Activated B cell treated with CpG ODN at 0.5 μM for 24 hours (primary cell): ENCODE data around the gene SYT5. TPM values are rescaled to one million over a fixed set of nuclear protein-coding genes. Genes with fewer than 3 reads are reported as not detected.
"Not testable (repeated sequence)": the region's sequence is repeated elsewhere in the genome, so short reads cannot be mapped to it uniquely, and the experiment has no call there.

ENCODE experiments used
- ATAC-seq: fragments of 200-7000 bp; cut with Tn5 transposase; one replicate; pipeline ENCODE4 v1.10.0; 2021; ENCODE audit warnings: low read depth, mild to moderate bottlenecking, moderate library complexity
- CTCF ChIA-PET: fragments of 350-600 bp; sonication (Branson Sonifier 250); formaldehyde crosslinking; loops from one replicate; lab custom pipeline; 2021; ENCODE audit warnings: antibody characterized with exemption; lab: Charles Lee
- POLR2A ChIA-PET: fragments of 350-600 bp; sonication (Branson Sonifier 250); formaldehyde crosslinking; loops from one replicate; lab custom pipeline; 2021; ENCODE audit warnings: antibody characterized with exemption; lab: Charles Lee
- DNase-seq: peaks from one replicate; pipeline ENCODE4 v3.0.0; 2022
- H3K27ac Mint-ChIP-seq: one replicate; pipeline ENCODE4 v1.8.0; 2020; ENCODE audit warnings: mixed read lengths
- H3K27me3 Mint-ChIP-seq: one replicate; pipeline ENCODE4 v1.8.0; 2021; ENCODE audit warnings: mixed read lengths
- H3K36me3 Mint-ChIP-seq: one replicate; pipeline ENCODE4 v1.8.0; 2021; ENCODE audit warnings: low read depth, mixed read lengths
- H3K4me1 Mint-ChIP-seq: one replicate; pipeline ENCODE4 v1.8.0; 2021; ENCODE audit warnings: mixed read lengths
- H3K4me3 Mint-ChIP-seq: one replicate; pipeline ENCODE4 v1.8.0; 2020; ENCODE audit warnings: mild to moderate bottlenecking, mixed read lengths
- H3K9me3 Mint-ChIP-seq: one replicate; pipeline ENCODE4 v1.8.0; 2020; ENCODE audit warnings: mixed read lengths
- CTCF ChIP-seq: fragments of 200-600 bp; IDR thresholded peaks from one replicate; pipeline ENCODE4 v1.8.0; 2022; ENCODE audit warnings: antibody characterized with exemption, mild to moderate bottlenecking
- intact Hi-C: fragments of 100-400 bp; cut with micrococcal nuclease; formaldehyde crosslinking; loops from one replicate; pipeline ENCODE4 v1.15.1; 2024
- total RNA-seq: library from RNA; stranded (reverse); gene quantifications from 2 replicates; pipeline ENCODE4 v1.2.3, GENCODE V29; 2022

The SYT5 gene
- total RNA-seq, 1 donor from 2014 or later: not detected

- H3K36me3 Mint-ChIP-seq: peaks cover 64% of the 10 kb centered on the region
Measured at GRCh38 chr19:55228015-55228391, 47.9 kb upstream of the SYT5 start.

GRCh38 chr19:55227241-55228014 is 47.3 kb upstream of the SYT5 start:
- H3K27ac Mint-ChIP-seq: no peak overlapping the region
- no peaks in the 10 kb centered on the region for H3K9me3 Mint-ChIP-seq
- H3K4me3 Mint-ChIP-seq: no peak overlapping the region
- ATAC-seq (no peak), DNase-seq (no peak)
- no peaks in the 10 kb centered on the region for H3K27me3 Mint-ChIP-seq
- intact Hi-C loops: no loop called here
- ChIA-PET CTCF (no interaction called here), POLR2A (no interaction called here)
- TF ChIP-seq CTCF: no peak
- peaks cover 3% of the 10 kb centered on the region for H3K4me1 Mint-ChIP-seq
- H3K36me3 Mint-ChIP-seq: peaks cover 58% of the 10 kb centered on the region

More at GRCh38 chr19:55228015-55228391, 47.9 kb upstream of the SYT5 start:
- Mint-ChIP-seq H3K4me3 (no peak overlapping the region), H3K4me1 (peaks cover 3% of the 10 kb centered on the region), H3K9me3 (no peaks in the 10 kb centered on the region), H3K27ac (no peak overlapping the region), H3K27me3 (no peaks in the 10 kb centered on the region)
- intact Hi-C loops: no loop called here
- POLR2A ChIA-PET: no interaction called here
- ATAC-seq (no peak), DNase-seq (no peak)
- TF ChIP-seq CTCF: no peak
- CTCF ChIA-PET: no interaction called here

- peaks cover 52% of the 10 kb centered on the region for H3K36me3 Mint-ChIP-seq
Measured at GRCh38 chr19:55226788-55227187, 46.7 kb upstream of the SYT5 start.

GRCh38 chr19:55226273-55226672 is 46.2 kb upstream of the SYT5 start:
- DNase-seq (no peak), ATAC-seq (no peak)
- no peak for TF ChIP-seq CTCF
- intact Hi-C loops: no loop called here
- no peaks in the 10 kb centered on the region for H3K27me3 Mint-ChIP-seq
- no peak overlapping the region for H3K27ac Mint-ChIP-seq
- peaks cover 3% of the 10 kb centered on the region for H3K4me1 Mint-ChIP-seq
- H3K4me3 Mint-ChIP-seq: no peak overlapping the region
- ChIA-PET CTCF (no interaction called here), POLR2A (no interaction called here)
- no peaks in the 10 kb centered on the region for H3K9me3 Mint-ChIP-seq
- peaks cover 50% of the 10 kb centered on the region for H3K36me3 Mint-ChIP-seq

More at GRCh38 chr19:55226788-55227187, 46.7 kb upstream of the SYT5 start:
- ATAC-seq: no peak
- POLR2A ChIA-PET: no interaction called here
- TF ChIP-seq CTCF: no peak
- Mint-ChIP-seq H3K27ac (no peak overlapping the region), H3K4me3 (no peak overlapping the region), H3K4me1 (peaks cover 3% of the 10 kb centered on the region), H3K9me3 (no peaks in the 10 kb centered on the region), H3K27me3 (no peaks in the 10 kb centered on the region)
- intact Hi-C loops: no loop called here
- DNase-seq: no peak
- CTCF ChIA-PET: no interaction called here

- H3K27me3 Mint-ChIP-seq: no peaks in the 10 kb centered on the region
- peaks cover 49% of the 10 kb centered on the region for H3K36me3 Mint-ChIP-seq
- no peak overlapping the region for H3K4me3 Mint-ChIP-seq
- peaks cover 4% of the 10 kb centered on the region for H3K9me3 Mint-ChIP-seq
- no peak for TF ChIP-seq CTCF
- POLR2A ChIA-PET: interaction anchor here (0.6 kb wide), 1 partner anchor 10 kb away, joined by 5 read pairs; no protein-coding TSS in a partner anchor
- CTCF ChIA-PET: no interaction called here
- H3K27ac Mint-ChIP-seq: peak overlapping the region; percentile 32
- no peak for ATAC-seq
- no peak for DNase-seq
- intact Hi-C loops: no loop called here
- peaks cover 3% of the 10 kb centered on the region for H3K4me1 Mint-ChIP-seq
Measured at GRCh38 chr19:55225415-55225958, 45.4 kb upstream of the SYT5 start.

- POLR2A ChIA-PET: interaction anchor here (0.6 kb wide), 1 partner anchor 11 kb away, joined by 5 read pairs; no protein-coding TSS in a partner anchor
- H3K4me3 Mint-ChIP-seq, H3K27ac Mint-ChIP-seq, ATAC-seq, intact Hi-C loops, DNase-seq, H3K9me3 Mint-ChIP-seq, H3K27me3 Mint-ChIP-seq, H3K4me1 Mint-ChIP-seq, CTCF ChIA-PET: not testable (repeated sequence)
- H3K36me3 Mint-ChIP-seq: peaks cover 45% of the 10 kb centered on the region
Measured at GRCh38 chr19:55224679-55225414, 44.8 kb upstream of the SYT5 start.
